HEK293T (cell line): Measurements from ENCODE around the gene KCNK2.
"Not testable (repeated sequence)": the region's sequence is repeated elsewhere in the genome, so short reads cannot be mapped to it uniquely, and the experiment has no call there.

ENCODE experiments used
- CTCF ChIA-PET: fragments of 350-600 bp; formaldehyde crosslinking; extraction: SDS; loops from one replicate; lab custom pipeline; 2021; ENCODE audit warnings: antibody characterized with exemption, inconsistent platforms; lab: Yijun Ruan, JAX
- POLR2A ChIA-PET: fragments of 350-600 bp; formaldehyde crosslinking; extraction: SDS; loops from one replicate; lab custom pipeline; 2020; ENCODE audit warnings: antibody characterized with exemption, inconsistent platforms; lab: Yijun Ruan, JAX
- DNase-seq: peaks from one replicate; pipeline ENCODE4 v3.0.0; 2012; ENCODE audit warnings: mixed read lengths; ENCODE audit errors: extremely low spot score
- ARNT ChIP-seq: fragments of 450-650 bp; IDR thresholded peaks from 2 replicates; pipeline ENCODE4 v1.6.1; 2017; ENCODE audit warnings: mild to moderate bottlenecking
- BHLHE40 ChIP-seq: fragments of 450-650 bp; IDR thresholded peaks from 2 replicates; pipeline ENCODE4 v1.6.1; 2016; ENCODE audit warnings: mild to moderate bottlenecking, moderate library complexity, borderline replicate concordance
- CTBP1 ChIP-seq: fragments of 450-650 bp; IDR thresholded peaks from 2 replicates; pipeline ENCODE4 v1.6.1; 2016; ENCODE audit warnings: borderline replicate concordance
- ELF4 ChIP-seq: fragments of 450-650 bp; IDR thresholded peaks from 2 replicates; pipeline ENCODE4 v1.6.1; 2017; ENCODE audit warnings: antibody characterized with exemption
- FOXA1 ChIP-seq: fragments of 450-650 bp; IDR thresholded peaks from 2 replicates; pipeline ENCODE4 v1.6.1; 2016; ENCODE audit warnings: mild to moderate bottlenecking
- FOXK2 ChIP-seq: fragments of 450-650 bp; IDR thresholded peaks from 2 replicates; pipeline ENCODE4 v1.6.1; 2016; ENCODE audit warnings: mild to moderate bottlenecking
- FOXM1 ChIP-seq: fragments of 450-650 bp; IDR thresholded peaks from 2 replicates; pipeline ENCODE4 v1.6.1; 2017; ENCODE audit warnings: mild to moderate bottlenecking, borderline replicate concordance
- HDGF ChIP-seq: fragments of 450-650 bp; IDR thresholded peaks from 2 replicates; pipeline ENCODE4 v1.6.1; 2017; ENCODE audit warnings: antibody characterized with exemption, borderline replicate concordance
- L3MBTL2 ChIP-seq: fragments of 450-650 bp; conservative IDR thresholded peaks from 2 replicates; pipeline ENCODE4 v1.6.1; 2016; ENCODE audit warnings: mild to moderate bottlenecking
- LEF1 ChIP-seq: fragments of 450-650 bp; IDR thresholded peaks from 2 replicates; pipeline ENCODE4 v1.6.1; 2017; ENCODE audit warnings: mild to moderate bottlenecking, borderline replicate concordance
- NFRKB ChIP-seq: fragments of 450-650 bp; IDR thresholded peaks from 2 replicates; pipeline ENCODE4 v1.6.1; 2016; ENCODE audit warnings: mild to moderate bottlenecking, moderate library complexity
- PKNOX1 ChIP-seq: fragments of 450-650 bp; IDR thresholded peaks from 2 replicates; pipeline ENCODE4 v1.6.1; 2016
- SP1 ChIP-seq: fragments of 450-650 bp; IDR thresholded peaks from 2 replicates; pipeline ENCODE4 v1.6.1; 2017
- SUZ12 ChIP-seq: fragments of 450-650 bp; IDR thresholded peaks from 2 replicates; pipeline ENCODE4 v1.6.1; 2016; ENCODE audit warnings: mild to moderate bottlenecking
- TARDBP ChIP-seq: fragments of 450-650 bp; IDR thresholded peaks from 2 replicates; pipeline ENCODE4 v1.6.1; 2016
- ZNF384 ChIP-seq: fragments of 450-650 bp; IDR thresholded peaks from 2 replicates; pipeline ENCODE4 v1.6.1; 2016

KCNK2 gene

GRCh38 chr1:215143497-215143896, 61.0 kb downstream of the KCNK2 start:
- POLR2A ChIA-PET: no interaction called here
- DNase-seq: no peak
- TF ChIP-seq L3MBTL2 (no peak), HDGF (no peak), FOXK2 (no peak), BHLHE40 (no peak), SP1 (no peak), FOXM1 (no peak), ELF4 (no peak), SUZ12 (no peak), ARNT (no peak), NFRKB (no peak), CTBP1 (no peak), FOXA1 (no peak), LEF1 (no peak), ZNF384 (no peak)
- CTCF ChIA-PET: no interaction called here

- CTCF ChIA-PET: interaction anchor here (0.6 to 0.7 kb wide), 2 partner anchors 22 to 261 kb away, joined by 3 read pairs; no protein-coding TSS in a partner anchor
- no peak for TF ChIP-seq FOXK2
- no peak for TF ChIP-seq NFRKB
- no peak for TF ChIP-seq TARDBP
- no peak for TF ChIP-seq SP1
- TF ChIP-seq SUZ12: no peak
- TF ChIP-seq LEF1: no peak
- no peak for TF ChIP-seq L3MBTL2
- TF ChIP-seq FOXA1: no peak
- no peak for DNase-seq
- POLR2A ChIA-PET: no interaction called here
These were observed 63.9 kb downstream of the KCNK2 start for GRCh38 chr1:215146240-215146975.

- DNase-seq: no peak
- TF ChIP-seq BHLHE40 (no peak), ARNT (no peak), TARDBP (no peak), ELF4 (no peak), SUZ12 (no peak), ZNF384 (no peak), FOXA1 (no peak), FOXM1 (no peak), L3MBTL2 (no peak), FOXK2 (no peak), PKNOX1 (no peak), SP1 (no peak), HDGF (no peak), NFRKB (no peak), CTBP1 (no peak), LEF1 (no peak)
- ChIA-PET CTCF (no interaction called here), POLR2A (no interaction called here)
These were observed 64.5 kb downstream of the KCNK2 start for GRCh38 chr1:215147024-215147423.

DNA sequence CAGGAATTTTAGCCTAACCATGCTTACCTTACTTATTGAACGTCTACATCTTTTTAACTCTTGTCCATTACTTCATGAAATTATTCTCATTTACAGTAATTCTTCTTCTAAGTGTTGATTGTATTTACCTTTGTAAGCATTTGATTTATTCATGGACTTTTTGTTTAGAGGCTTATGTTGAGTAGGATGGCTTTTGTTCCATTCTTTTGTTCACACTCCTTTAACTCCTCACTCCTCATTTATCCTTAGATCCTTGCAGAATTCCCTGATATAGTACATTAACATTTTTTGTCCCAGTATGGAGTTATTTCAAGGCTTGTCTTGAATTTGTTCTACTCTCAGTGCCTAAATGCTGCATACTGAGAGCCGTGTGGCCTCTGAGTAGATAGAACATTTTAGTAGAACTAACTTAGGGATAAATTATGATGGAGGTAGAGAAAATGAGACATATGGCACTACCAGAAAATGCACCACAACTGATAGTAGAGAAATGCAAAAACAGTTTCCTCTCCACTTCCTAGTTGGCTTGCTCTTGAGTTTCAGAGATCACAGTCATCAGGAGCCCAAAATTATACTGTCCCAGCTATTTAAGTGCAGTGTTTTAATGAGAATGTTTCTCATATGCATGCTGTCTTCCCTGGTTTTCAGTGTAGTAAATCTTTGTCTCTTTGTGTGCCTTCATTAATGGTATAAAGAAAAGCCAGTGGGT, 69.5 kb downstream of the KCNK2 start:
- no peak for TF ChIP-seq NFRKB
- TF ChIP-seq LEF1: no peak
- TF ChIP-seq PKNOX1: no peak
- no peak for TF ChIP-seq BHLHE40
- no peak for TF ChIP-seq FOXM1
- TF ChIP-seq CTBP1: no peak
- TF ChIP-seq ZNF384: no peak
- TF ChIP-seq SP1: no peak
- no peak for TF ChIP-seq FOXK2
- TF ChIP-seq ELF4: no peak
- TF ChIP-seq TARDBP: no peak
- no peak for TF ChIP-seq ARNT
- no peak for TF ChIP-seq SUZ12
- TF ChIP-seq FOXA1: no peak
- no peak for TF ChIP-seq HDGF
- no peak for TF ChIP-seq L3MBTL2
- DNase-seq: no peak
- CTCF ChIA-PET: no interaction called here
- POLR2A ChIA-PET: no interaction called here

GRCh38 chr1:215156232-215156631, 73.7 kb downstream of the KCNK2 start:
- DNase-seq: no peak
- TF ChIP-seq TARDBP (no peak), PKNOX1 (no peak), HDGF (no peak), SUZ12 (no peak), LEF1 (no peak)
- POLR2A ChIA-PET: no interaction called here
- CTCF ChIA-PET: no interaction called here

DNA sequence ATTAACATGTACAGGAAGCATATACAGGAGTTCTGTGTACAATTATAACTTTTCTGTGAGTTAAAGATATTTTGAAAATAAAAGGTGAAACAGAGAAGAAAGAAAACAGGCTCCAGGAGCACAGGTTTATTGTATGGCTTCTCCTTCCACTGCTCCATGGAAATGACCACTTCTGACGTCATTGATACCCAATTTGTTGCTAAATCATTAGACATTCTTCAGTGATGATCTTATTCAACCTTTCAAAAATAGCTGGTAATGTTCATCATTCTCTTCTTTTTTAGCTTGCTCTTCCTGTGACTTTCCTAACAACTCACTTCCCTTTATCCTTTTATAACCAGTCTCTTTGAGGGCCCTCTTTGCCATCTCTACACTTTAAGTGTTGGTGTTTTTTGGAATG, 77.8 kb downstream of the KCNK2 start:
- ChIA-PET POLR2A (no interaction called here), CTCF (no interaction called here)
- TF ChIP-seq CTBP1 (no peak), HDGF (no peak), L3MBTL2 (no peak), SP1 (no peak), BHLHE40 (no peak), NFRKB (no peak), LEF1 (no peak), ARNT (no peak), ZNF384 (no peak), FOXK2 (no peak)
- DNase-seq: no peak

DNA sequence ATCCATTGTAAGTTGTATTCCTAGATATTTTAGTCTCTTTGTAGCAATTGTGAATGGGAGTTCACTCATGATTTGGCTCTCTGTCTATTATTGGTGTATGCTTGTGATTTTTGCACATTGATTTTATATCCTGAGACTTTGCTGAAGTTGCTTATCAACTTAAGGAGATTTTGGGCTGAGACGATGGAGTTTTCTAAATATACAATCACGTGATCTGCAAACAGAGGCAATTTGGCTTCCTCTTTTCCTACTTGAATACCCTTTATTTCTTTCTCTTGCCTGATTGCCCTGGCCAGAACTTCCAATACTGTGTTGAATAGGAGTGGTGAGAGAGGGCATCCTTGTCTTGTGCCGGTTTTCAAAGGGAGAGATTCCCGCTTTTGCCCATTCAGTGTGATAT, 80.6 kb downstream of the KCNK2 start:
- DNase-seq, CTCF ChIA-PET, POLR2A ChIA-PET: not testable (repeated sequence)
